Measurements from ENCODE around the gene S100A6. TPM values are rescaled to one million over a fixed set of nuclear protein-coding genes. Genes with fewer than 3 reads are reported as not detected.

Gene S100A6
- total RNA-seq, 2 donors from 2014 or later = 3.7 to 7.5 TPM

DNA sequence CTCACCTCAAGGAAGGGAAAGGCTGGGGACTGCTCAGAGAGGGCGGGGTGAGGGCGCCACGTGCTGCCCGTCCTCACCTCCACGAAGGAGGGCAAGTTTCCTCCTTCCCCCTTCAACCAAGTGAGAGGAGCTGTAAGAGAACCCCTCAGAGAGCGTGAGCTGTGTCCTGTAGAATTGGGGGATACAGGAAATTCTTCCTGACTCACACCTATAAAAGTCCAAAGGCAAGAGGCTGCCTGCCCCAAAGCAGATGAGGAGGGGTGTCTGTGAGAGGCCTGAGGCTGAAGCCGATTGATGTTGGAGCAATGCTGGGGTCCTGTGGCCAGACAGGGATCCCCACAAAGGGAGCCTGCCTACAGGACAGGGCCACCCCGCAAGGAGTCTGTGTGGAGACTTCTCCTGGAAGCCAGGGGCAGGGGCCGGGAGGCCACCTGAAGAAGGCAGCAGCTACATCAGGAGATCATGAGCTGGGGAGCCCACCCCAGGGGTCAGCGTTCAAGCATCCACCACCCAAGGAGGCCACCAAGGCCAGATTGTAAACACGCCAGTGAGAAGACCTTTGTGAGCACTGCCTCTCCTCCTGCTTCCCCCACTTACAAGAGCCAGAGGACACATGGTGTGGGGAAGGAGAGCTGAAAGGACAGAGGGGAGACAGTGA is 27.7 kb downstream of the S100A6 start:
- WGBS, 2 experiments (ENCODE audit: insufficient coverage in 1 of 2, insufficient read length in 1 of 2) = 86 to 89% methylated on average over 2 to 10 of the region's 11 CpGs
- Histone ChIP-seq H3K27me3 (ENCODE audit: control insufficient read depth, insufficient read depth, low read length, poor library complexity, severe bottlenecking) (peaks cover 11% of the 10 kb centered on the region), H3K9ac (ENCODE audit: extremely low read depth, low read length, poor library complexity, severe bottlenecking) (no peak overlapping the region), H3K27ac (ENCODE audit: low read depth, low read length) (no peak overlapping the region), H3K36me3 (ENCODE audit: control insufficient read depth, insufficient read depth, low read length) (no peaks in the 10 kb centered on the region), H3K4me3 (ENCODE audit: low read length) (no peak overlapping the region), H3K9me3 (ENCODE audit: control insufficient read depth, low read length) (no peaks in the 10 kb centered on the region), H3K4me1 (ENCODE audit: control insufficient read depth, insufficient read depth, low read length) (no peaks in the 10 kb centered on the region)
- TF ChIP-seq CTCF (conservative IDR thresholded peaks at IDR 0.05) = no peak
- peaks cover 39% of the 10 kb centered on the region for H3K27me3 Mint-ChIP-seq (ENCODE audit: insufficient read depth)
- no peaks in the 10 kb centered on the region for H3K36me3 Mint-ChIP-seq (ENCODE audit: low read depth)
- H3K4me1 Mint-ChIP-seq = no peaks in the 10 kb centered on the region
- H3K9me3 Mint-ChIP-seq = no peaks in the 10 kb centered on the region
- H3K27ac Mint-ChIP-seq = no peak overlapping the region
- H3K4me3 Mint-ChIP-seq = no peak overlapping the region
- no peak for DNase-seq

- Mint-ChIP-seq H3K36me3 (ENCODE audit: low read depth) (no peaks in the 10 kb centered on the region), H3K27me3 (ENCODE audit: insufficient read depth) (peaks cover 30% of the 10 kb centered on the region), H3K9me3 (no peaks in the 10 kb centered on the region), H3K27ac (no peak overlapping the region), H3K4me1 (no peaks in the 10 kb centered on the region), H3K4me3 (no peak overlapping the region)
- Histone ChIP-seq H3K9me3 (ENCODE audit: control insufficient read depth, low read length) (no peaks in the 10 kb centered on the region), H3K9ac (ENCODE audit: extremely low read depth, low read length, poor library complexity, severe bottlenecking) (no peak overlapping the region), H3K27ac (ENCODE audit: low read depth, low read length) (no peak overlapping the region), H3K4me1 (ENCODE audit: control insufficient read depth, insufficient read depth, low read length) (no peaks in the 10 kb centered on the region), H3K4me3 (ENCODE audit: low read length) (no peak overlapping the region), H3K36me3 (ENCODE audit: control insufficient read depth, insufficient read depth, low read length) (no peaks in the 10 kb centered on the region), H3K27me3 (ENCODE audit: control insufficient read depth, insufficient read depth, low read length, poor library complexity, severe bottlenecking) (peaks cover 5% of the 10 kb centered on the region)
- no peak for TF ChIP-seq CTCF (conservative IDR thresholded peaks at IDR 0.05)
- 74 to 100% methylated on average over 1 to 7 of the region's 7 CpGs for WGBS, 2 experiments (ENCODE audit: insufficient coverage in 1 of 2, insufficient read length in 1 of 2)
- DNase-seq = no peak
Observed at GRCh38 chr1:153506831-153507413, 28.9 kb downstream of the S100A6 start.

DNA sequence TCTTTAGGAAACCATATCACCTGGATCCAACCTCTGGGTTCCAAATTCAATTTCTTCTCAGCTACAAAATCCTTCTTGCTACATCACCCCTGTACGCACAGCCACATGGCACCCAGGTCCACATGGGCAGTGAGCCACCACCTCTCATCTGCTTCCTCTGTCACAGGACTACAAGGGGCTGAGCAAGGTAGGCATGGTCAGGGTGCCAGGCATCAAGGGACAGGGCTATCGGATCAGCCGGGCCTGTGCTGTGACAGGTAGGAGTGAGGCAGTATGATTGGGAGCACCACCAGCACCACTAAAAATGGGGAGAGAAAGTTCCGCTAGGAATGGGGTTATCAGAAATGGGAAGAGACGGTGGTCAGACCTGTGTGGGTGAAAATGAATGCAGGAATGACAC is 29.4 kb downstream of the S100A6 start:
- H3K4me3 Mint-ChIP-seq = no peak overlapping the region
- H3K4me1 Mint-ChIP-seq = no peaks in the 10 kb centered on the region
- Histone ChIP-seq H3K4me3 (ENCODE audit: low read length) (no peak overlapping the region), H3K27ac (ENCODE audit: low read depth, low read length) (no peak overlapping the region), H3K36me3 (ENCODE audit: control insufficient read depth, insufficient read depth, low read length) (no peaks in the 10 kb centered on the region), H3K9me3 (ENCODE audit: control insufficient read depth, low read length) (no peaks in the 10 kb centered on the region), H3K9ac (ENCODE audit: extremely low read depth, low read length, poor library complexity, severe bottlenecking) (no peak overlapping the region), H3K4me1 (ENCODE audit: control insufficient read depth, insufficient read depth, low read length) (no peaks in the 10 kb centered on the region), H3K27me3 (ENCODE audit: control insufficient read depth, insufficient read depth, low read length, poor library complexity, severe bottlenecking) (no peaks in the 10 kb centered on the region)
- WGBS, 2 experiments (ENCODE audit: insufficient coverage in 1 of 2, insufficient read length in 1 of 2) = 93 to 94% methylated on average over 3 to 5 of the region's 5 CpGs
- TF ChIP-seq CTCF (conservative IDR thresholded peaks at IDR 0.05) = no peak
- DNase-seq = no peak
- no peaks in the 10 kb centered on the region for H3K36me3 Mint-ChIP-seq (ENCODE audit: low read depth)
- no peak overlapping the region for H3K27ac Mint-ChIP-seq
- no peaks in the 10 kb centered on the region for H3K9me3 Mint-ChIP-seq
- peaks cover 25% of the 10 kb centered on the region for H3K27me3 Mint-ChIP-seq (ENCODE audit: insufficient read depth)

Measured in endodermal cell (in vitro differentiated cells).